ENCODE results near the gene PDRG1.

Gene PDRG1

GRCh38 chr20:31903627-31904386, 48.0 kb downstream of the PDRG1 start:
- no peak for DNase-seq

DNA sequence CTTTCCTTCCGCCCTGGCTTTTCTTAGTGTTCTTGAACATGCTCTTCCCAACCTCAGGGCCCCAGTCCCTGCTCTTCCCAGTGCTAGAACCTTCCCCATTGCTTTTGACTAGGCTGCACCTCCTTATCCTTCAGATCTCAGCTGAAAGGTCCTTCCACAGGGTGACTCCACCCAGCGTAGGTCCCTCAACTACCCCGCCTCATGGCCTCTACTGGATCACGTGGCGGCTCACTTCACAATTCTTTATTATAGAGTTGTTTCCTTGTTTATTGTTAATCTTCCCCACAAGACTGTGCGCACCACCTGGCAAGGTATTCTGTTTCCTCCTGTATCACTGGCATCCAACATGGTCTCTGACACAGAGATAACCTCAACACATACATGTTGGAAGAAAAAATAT, 50.2 kb downstream of the PDRG1 start:
- DNase-seq = no peak

- DNase-seq = no peak
These were observed 54.3 kb downstream of the PDRG1 start for GRCh38 chr20:31897541-31897940.

DNA sequence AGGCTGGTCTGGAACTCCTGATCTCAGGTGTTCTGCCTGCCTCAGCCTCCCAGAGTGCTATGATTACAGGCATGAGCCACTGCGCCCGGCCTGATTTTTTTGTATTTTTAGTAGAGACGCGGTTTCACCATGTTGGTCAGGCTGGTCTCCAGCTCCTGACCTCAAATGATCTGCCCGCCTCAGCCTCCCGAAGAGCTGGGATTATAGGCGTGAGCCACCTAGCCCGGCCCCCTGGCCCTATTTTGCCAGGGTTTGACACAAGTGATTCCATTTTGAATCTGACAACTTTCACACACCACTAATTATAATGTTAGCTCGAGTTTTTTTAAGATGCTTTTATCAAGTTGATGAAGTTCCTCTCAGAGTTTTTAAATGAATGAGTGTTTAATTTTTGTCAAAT, 55.8 kb downstream of the PDRG1 start:
- DNase-seq = no peak

DNA sequence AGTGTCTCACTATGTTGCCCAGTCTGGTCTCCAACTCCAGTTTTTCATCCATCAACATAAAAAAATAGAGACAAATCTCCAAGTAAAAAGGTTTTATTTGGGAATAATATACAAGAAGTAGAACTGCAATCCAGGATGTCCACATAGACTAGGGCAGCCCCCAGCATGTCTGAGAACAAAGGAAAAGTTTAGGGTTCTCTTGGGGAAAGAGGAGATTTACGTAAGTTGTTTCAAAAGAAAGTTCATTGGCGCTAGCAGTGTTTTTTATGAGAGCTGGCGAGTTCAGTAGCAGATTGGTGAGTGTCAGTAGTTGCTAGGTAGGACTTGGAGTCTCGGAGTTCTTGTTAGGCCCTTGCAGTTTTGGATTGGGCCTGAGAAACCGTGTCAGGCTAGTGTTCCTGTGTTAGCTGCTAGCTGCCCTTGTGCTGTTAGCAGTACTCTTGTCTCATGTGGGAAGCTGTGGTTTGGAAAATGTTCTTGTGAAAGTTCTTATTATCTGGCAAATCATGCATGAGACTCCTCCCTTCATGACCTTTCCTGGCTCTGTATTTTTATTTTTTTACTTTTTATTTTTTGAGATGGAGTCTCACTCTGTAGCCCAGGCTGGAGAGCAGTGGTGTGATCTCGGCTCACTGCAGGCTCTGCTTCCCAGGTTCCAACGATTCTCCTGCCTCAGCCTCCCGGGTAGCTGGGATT, 56.7 kb downstream of the PDRG1 start:
- no peak for DNase-seq
